ENCODE data around the gene MAPK8IP1.
"Not testable (repeated sequence)": the region's sequence is repeated elsewhere in the genome, so short reads cannot be mapped to it uniquely, and the experiment has no call there.

MAPK8IP1 gene

DNA sequence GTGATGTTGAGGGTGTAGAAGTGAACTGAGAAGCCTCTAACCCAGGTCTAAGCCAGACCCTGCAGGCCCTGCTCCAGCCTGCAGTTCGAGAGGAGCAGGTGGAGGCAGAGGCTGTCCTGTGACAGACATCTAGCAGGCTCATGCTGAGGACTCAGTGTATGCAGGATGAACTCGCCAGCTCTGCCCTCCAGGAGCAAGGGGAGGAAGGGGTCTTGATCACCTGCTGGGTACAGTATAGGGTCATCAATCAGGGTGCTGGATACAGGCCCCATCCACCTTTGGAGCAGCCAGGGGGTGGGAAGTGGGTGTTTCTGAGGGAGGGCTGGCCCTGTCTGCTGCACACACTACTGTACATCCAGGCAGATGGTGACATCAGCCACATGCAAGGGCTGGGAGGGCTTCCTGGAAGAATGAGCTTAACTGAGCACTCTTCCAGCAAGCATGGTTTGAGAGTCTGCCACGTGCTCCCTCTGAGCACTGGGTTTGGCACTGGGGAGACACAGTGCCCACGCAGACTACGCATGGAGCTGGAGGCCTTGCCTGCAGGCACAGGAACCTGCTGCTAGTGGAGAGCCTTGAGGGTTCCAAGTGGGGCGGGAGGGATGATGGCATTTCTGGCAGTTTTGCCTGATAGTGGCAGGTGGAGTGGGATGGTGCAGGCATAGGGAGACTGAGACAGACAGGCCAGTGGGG is 9.2 kb downstream of the MAPK8IP1 start:
- FAIRE-seq, result no peak

DNA sequence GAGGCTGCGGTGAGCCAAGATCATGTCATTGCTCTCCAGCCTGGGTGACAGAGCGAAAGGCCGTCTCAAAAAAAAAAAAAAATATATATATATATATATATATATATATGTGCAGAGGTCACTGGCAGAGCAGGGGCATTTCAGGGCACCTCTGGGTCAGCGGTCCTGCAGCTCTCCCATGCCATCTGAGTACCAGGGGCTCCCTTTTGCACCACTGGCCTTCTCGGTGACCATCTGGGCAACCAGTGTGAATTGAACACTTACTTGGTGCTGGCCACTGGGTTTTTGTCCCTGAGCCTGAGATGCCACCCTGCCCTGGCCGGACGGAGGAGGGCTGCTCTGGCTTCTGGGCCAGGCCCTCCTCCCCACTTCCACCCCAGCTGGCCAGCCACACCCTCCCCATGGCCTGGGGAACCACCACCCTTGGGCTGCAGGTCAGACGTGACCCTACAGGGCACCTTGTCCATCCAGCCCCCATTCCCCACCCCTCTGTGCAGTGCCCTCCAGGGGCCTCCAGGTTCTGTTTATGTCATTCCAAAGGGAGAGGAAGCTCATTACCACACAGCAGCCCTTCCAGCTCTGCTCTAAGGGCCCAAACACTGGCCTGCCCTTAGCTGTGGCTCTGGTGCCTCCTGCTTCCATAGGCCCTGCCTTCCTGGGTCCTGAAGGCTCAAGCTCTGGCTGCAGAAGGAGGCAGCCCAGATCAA is 10.3 kb downstream of the MAPK8IP1 start:
- FAIRE-seq, result no peak

DNA sequence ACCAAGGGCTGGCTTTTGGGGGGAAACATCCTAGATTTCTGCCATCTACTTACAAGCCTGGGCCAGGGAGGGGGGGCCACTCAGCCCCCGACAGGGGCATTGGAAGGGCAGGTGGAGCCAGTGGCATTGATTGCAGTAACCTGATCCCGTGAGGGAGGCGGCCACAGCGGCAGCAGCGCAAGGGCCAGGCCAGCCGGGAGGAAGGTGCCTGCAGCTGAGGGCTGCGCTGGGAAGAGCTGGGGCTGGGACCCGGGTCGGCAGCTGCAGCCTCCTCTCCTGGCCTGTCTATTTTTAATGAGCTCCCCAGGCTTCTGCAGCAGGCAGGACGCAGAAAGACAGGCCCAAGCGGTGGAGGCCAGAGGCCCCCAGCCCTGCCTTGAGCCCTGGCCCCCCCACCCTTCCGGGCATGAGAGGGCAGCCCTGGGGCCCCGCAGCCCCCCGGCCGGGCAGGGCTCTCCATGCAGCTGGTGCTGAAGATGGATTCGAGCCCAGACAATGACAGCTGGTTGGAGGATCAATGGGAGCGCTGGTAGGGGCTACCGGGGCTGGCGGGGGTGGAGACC is 11.1 kb downstream of the MAPK8IP1 start:
- no peak for FAIRE-seq

DNA sequence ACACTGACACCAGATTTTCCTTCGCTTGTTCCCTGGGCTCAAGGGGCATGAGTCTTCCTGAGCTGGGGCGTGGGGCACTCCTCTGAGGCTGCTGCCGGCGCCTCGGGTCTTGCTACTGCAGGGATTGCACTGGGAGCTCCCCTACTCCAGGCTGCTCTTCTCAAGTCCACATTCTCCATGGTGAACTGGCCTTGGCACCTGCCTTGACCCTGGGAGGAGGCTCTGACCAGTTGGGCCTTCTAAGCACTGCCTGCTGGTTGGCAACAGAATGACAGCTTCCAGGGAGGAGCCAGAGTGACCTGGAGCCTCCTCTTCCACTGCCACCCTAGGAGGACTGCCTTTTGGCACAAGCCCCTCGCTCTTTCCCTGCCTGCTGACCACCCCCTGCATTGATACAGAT is 12.1 kb downstream of the MAPK8IP1 start:
- no peak for FAIRE-seq

DNA sequence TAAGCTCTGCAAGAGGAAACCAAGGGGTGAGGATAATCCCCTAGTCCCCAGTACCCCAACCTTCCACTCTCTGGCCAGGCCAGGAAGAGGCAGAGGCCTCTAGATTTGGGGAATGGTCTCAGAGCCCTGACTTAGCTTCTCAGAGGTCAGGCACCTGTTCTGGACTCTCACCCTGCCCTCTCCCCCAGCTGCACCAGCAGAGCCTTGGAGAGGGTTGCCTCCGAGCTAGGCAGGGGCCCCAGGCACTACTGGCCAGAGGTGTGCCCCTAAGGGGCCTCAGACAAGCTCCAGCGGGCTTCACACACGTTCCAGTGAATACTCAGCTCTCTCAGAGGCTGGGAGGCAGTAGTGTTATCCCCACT is 13.6 kb downstream of the MAPK8IP1 start:
- FAIRE-seq, result no peak

DNA sequence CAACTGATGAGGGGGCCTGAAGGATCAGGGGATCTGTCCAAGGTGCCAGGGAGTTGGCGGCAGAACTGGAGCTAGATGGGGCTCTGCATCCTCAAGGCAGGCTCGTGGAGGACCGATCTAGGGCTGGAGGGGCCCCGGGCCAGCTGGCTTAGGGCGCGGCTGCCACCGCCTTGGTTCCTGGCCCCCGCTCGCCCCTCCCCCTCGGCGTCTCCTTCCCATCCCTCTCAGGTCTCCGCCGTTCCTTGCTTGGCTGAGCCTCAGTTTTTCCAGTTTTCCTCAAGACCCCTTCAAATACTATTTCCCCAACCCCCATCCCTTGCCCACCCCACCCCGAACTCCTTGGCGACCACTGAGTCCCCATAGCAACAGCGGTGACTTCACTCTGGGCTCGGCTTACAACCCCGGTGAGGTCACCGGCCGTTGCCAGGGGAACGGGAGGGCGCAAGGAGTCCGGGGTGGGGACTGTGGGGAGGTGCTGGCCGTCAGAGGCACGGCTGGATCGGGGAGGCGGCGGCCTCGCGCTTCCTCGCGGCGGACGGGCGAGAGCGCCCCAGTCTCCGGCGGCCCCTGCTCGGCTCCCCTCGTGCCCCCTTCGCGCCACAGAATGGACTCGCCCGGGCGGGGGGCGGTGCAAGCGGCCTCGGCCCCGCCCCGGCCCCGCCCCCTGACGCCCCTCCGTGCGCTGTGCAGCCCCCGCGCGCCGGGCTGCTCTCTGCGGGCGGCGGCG is 14.2 kb downstream of the MAPK8IP1 start:
- no peak for FAIRE-seq

DNA sequence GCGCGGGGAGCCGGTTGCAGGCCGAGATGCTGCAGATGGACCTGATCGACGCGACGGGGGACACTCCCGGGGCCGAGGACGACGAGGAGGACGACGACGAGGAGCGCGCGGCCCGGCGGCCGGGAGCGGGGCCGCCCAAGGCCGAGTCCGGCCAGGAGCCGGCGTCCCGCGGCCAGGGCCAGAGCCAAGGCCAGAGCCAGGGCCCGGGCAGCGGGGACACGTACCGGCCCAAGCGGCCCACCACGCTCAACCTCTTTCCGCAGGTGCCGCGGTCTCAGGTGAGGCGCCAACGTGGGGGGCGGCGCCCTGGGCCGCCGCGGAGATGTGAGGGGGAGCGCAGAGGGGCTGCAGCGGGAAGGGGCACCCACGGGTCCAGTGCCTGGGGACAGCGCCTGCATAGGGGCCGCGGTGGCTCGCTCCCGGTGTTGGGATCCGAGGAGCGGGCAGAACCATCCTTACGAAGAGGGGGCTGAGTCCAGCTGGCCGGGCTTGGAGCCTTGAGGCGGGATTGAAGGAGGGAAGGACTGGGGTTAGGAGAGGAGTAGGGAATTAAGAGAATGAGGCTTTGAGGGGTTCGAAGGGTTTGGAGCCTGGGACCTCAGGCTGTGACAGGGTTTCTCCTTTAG is 14.8 kb downstream of the MAPK8IP1 start:
- not testable (repeated sequence) for FAIRE-seq

DNA sequence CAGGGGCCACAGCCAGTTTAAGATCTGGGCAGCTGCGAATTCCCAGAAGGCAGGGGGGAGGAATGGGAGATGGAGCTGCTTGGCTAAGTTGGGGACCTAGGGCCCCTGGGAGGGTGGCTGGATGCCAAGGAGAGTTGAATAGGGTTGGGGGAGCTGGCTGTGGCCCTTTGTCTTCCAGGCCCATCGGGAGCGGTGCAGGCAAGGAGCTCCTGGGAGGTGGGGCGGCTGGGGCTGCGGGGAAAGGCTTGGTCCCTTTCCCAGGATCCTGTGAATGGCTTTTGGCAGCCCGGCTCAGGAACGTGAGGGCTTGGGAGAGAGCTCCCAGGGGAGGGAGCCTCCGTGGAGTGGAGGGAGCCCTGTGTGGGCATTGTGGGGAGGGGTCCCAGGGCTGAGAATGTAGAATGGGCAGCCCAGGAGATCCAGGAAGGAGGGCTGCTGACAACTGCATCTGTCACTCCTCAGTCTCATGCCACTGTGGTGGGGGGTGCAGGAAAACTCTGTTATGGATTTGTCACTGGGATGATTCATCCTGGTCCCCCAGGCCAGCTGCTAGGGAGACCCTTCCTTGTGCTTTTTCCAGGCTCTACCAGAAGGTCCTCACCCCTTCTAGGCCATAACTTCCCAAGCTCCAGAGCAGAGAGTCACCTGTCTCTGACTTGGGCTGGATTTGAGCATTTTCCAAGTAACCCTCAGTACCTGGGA is 15.6 kb downstream of the MAPK8IP1 start:
- FAIRE-seq, result no peak

DNA sequence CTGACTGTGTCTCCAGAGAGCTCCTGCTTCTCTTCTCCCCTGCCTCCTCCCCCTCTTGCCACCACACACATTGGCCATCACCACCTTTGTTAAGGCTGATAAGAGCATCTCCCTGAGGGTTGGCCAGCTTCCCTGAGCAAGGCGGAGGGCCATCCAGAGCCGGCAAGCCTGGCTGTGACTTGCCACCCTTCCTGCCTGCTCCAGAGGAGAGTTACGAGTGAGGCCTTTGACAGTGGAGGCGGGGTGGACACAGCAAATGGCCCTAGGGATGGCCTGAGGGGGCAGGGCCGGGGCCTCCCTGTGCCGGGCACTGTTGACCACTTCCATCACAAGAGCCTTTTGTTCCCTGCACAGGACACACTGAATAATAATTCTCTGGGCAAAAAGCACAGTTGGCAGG is 16.2 kb downstream of the MAPK8IP1 start:
- no peak for FAIRE-seq

DNA sequence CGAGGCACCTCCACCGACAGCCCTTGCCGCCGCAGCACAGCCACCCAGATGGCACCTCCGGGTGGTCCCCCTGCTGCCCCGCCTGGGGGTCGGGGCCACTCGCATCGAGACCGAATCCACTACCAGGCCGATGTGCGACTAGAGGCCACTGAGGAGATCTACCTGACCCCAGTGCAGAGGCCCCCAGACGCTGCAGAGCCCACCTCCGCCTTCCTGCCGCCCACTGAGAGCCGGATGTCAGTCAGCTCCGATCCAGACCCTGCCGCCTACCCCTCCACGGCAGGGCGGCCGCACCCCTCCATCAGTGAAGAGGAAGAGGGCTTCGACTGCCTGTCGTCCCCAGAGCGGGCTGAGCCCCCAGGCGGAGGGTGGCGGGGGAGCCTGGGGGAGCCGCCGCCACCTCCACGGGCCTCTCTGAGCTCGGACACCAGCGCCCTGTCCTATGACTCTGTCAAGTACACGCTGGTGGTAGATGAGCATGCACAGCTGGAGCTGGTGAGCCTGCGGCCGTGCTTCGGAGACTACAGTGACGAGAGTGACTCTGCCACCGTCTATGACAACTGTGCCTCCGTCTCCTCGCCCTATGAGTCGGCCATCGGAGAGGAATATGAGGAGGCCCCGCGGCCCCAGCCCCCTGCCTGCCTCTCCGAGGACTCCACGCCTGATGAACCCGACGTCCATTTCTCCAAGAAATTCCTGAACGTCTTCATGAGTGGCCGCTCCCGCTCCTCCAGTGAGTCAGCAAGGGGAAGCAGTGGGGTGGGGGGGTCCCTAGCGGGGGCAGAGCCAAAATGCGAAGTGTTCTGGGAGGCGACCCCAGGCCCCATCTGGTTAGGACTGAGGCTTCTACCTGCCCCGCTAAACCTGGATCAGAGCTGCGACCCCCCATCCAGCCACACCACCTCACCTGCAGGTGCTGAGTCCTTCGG is 17.3 kb downstream of the MAPK8IP1 start:
- no peak for FAIRE-seq

DNA sequence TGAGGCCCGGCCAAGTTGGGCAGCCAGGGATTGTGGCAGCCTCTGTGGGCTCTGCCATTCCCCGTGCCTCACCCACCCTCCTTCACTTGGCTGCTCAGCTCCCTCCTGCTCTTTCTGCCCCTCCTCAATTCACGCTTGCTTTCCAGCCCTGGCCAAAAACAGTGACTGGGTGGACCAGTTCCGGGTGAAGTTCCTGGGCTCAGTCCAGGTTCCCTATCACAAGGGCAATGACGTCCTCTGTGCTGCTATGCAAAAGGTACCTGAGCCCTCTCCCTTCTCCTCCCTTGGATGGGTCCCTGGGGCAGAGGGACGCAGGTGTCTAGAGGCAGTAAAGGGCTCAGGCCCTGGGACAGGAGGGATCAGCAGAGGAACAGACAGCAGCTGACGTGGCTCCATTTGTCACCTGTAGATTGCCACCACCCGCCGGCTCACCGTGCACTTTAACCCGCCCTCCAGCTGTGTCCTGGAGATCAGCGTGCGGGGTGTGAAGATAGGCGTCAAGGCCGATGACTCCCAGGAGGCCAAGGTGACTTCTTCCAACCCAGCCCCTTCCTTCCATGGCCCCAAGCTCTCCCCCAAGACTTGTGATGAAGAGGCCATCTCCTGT is 19.0 kb downstream of the MAPK8IP1 start:
- FAIRE-seq, result no peak

DNA sequence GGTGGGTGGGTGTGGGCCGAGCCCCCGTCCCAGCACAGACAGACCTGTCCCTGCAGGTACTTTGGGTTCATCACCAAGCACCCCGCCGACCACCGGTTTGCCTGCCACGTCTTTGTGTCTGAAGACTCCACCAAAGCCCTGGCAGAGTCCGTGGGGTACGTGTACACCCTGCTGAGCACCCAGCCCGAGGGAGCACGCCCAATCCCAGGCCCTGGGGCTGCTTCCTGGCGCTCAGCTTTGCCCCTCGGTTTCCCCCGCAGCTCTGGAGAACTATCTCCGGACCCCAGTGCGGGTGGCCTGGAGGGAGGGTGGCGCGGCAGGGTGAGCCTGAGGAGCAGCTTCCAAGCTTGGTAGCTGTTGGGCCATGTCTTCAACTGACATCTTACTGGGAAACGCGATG is 19.6 kb downstream of the MAPK8IP1 start:
- no peak for FAIRE-seq

DNA sequence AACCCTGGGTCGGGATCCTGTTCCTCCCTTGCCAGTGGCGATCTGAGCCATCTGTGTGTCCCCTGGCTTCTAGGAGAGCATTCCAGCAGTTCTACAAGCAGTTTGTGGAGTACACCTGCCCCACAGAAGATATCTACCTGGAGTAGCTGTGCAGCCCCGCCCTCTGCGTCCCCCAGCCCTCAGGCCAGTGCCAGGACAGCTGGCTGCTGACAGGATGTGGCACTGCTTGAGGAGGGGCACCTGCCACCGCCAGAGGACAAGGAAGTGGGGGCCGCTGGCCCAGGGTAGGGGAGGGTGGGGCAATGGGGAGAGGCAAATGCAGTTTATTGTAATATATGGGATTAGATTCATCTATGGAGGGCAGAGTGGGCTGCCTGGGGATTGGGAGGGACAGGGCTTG is 20.1 kb downstream of the MAPK8IP1 start:
- not testable (repeated sequence) for FAIRE-seq

DNA sequence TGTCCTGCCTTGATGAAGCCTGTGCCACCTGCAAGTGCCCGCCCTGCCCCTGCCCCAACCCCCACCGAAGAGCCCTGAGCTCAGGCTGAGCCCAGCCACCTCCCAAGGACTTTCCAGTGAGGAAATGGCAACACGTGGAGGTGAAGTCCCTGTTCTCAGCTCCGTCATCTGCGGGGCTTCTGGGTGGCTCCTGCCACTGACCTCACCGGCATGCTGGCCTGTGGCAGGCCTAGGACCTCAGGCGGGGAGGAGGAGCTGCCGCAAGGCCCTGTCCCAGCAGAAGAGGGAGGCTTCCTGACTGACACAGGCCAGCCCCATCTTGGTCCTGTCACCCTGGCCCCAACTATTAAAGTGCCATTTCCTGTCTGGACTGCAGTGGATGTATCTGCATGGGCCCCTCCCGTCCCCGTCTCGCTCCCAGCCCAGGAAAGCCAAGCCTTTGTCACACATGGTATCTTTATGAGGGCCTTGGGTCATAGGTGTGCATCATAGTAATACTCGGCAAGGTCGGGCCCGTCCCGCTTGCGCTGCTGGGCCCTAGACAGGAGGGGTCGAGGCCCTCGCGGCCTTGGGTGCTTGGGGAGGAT is 20.7 kb downstream of the MAPK8IP1 start:
- no peak for FAIRE-seq

DNA sequence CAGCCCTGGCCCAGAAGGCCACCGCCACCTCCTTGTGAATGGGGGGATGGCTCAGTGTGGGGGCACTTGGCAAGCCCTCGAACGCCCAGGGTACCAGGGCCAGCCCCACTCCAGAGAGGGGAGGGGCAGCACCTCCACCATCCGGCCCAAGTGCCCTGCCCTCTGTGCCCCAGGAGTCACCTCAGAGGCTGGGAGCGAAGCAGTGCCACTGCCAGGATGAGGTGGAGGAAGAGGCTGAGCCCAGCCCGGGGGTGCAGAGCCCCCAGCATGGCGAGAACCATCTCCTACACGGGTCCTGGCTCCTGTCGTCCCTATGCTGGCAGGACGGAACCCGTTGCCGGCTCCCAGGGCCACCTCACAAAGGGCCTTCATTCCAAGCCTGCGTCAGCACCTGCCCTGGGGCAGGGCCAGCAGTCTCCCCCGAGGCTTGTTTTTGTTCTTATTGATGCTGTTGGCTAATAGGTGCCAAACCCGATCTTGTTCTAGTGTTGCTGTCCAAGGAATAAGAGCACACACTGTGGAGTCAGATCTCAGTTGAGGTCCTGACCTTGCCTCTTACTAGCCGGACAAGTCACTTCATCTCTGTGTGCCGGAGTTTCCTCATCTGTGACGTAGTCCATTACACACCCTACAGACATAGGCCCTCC is 21.6 kb downstream of the MAPK8IP1 start, which contains the start of gene FREY1:
Gene FREY1 (minus strand): TSS at position 307 of the 647 bp plus-strand sequence. CDS start 26 bp downstream, at position 281.
- no peak for FAIRE-seq

DNA sequence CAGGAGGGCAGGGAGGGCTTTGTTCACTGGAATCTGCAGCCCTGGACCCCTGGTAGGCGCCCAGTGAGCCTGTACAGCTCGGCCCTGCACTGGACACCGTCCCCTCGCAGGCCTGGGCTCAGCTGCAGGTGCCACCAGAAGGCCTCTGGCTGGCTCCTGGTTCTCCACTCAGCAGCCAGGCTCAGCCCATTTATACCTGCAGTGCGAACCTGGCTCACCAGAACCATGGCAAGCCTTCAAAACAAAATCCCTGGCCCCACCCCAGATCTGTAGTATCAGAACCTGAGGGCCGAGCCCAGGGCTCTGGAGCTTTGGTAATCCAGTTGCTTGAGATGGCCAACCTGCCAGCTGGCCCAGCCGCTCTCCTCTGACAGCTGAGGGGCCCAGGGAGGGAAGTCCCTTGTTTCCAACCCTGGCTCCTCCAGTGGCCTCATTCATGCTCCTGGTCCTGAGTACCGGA is 22.5 kb downstream of the MAPK8IP1 start:
- FAIRE-seq, result no peak

DNA sequence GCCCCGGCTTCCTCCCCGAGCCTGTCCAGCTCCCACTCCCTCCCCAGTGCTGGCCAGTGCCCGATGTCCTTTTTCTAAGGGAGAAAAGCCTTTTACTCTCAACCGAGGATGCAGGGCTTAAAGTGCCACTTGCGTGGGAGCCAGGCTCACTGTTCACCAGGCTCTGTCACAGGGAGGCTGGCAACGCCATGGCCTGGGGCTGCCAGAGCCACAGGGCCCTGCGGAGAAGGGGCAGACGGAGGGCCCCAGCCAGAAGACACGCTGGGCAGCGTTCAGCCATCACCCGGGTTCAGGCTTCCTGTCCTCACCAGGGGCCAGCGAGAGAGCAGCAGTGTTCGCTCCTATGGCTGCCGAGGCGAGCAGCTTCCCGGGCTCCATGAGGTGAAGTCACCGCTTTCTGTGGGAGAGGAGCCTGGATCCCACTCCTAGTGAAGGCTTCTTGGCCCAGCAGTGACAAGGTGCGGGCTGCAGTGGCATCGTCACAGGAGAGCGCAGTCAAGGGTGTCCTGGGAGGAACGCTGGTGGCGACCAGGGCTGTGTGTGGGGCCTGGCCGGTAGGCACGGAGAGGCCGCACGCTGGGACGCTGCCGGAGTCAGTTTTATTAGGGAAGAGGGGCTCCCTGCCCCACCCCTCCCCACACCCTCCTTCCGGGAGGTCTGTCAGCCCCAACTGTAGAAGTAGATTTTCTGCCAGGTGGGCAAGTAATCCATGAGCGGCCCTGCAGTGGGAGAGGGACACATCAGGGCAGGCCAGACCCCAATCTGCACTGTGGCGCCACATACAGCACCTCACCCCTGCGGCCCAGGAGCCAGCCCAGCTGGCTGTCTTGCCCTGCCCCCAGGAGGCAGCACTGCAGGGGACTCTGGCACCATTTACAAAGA is 24.4 kb downstream of the MAPK8IP1 start:
- FAIRE-seq, result no peak

DNA sequence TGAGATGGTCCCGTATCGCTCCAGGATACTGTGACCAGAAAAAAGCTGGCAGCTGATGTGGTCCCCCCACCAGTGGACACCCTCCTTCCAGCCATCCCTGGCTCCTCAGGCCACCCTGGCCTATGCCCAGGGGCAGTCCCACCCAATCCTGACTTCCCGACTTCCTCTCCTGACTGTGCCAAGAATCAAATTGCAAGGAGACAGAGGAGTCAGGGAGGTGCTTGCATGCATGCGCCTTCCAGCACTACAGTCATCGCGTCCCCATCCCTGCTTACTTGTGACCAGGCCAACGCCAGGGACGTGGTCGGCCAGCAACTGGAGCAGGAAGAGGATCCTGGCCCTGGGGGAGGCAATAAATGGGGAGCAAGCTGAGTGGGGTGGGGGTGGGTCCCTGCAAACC is 25.2 kb downstream of the MAPK8IP1 start:
- no peak for FAIRE-seq

DNA sequence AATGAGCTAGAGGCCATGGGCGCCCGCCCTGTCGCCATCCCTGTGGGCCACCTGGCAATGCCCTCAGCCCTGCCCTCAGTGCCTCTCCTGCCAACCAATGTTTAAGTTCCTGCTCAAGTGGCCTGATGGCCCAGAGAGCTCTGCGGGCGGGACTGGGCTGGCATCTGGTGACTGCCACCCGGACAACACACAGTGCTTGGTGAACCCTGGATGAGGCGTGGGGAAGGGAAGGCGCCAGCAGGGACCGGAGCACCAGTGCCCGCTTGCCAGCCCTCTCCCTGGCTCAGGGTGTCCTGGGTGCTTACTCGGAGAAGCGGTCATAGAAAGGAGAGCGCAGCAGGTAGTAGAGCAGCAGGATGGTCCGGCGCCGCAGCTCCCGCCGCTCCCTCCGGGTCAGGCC is 28.1 kb downstream of the MAPK8IP1 start:
- no peak for FAIRE-seq
